Endometrial microvascular endothelial cells (primary cell): ENCODE measurements around the gene DNAJC30. TPM values are rescaled to one million over a fixed set of nuclear protein-coding genes. Genes with fewer than 3 reads are reported as not detected.
"Not testable (repeated sequence)": the region's sequence is repeated elsewhere in the genome, so short reads cannot be mapped to it uniquely, and the experiment has no call there.

Source experiments
- in situ Hi-C: cut with HindIII; loops from 2 replicates; pipeline ENCODE4 v1.10.0; 2017; ENCODE audit warnings: low sequenced_read_pairs, low pct_unique_long_range_greater_than_20kb; ENCODE audit errors: inconsistent ontology term
- total RNA-seq: library from RNA; depleted of rRNA; stranded (reverse); fragments of >200 nt; gene quantifications from one replicate; pipeline ENCODE4 v1.2.3, GENCODE V29; 2015; ENCODE audit errors: inconsistent ontology term

DNAJC30 gene
- 5.0 TPM for total RNA-seq

- in situ Hi-C loops, result no loop called here
These were observed at the start of gene DNAJC30, which contains the start of gene BUD23 for GRCh38 chr7:73683056-73683787. Gene DNAJC30 (minus strand): TSS chr7:73683453. CDS start chr7:73683423, 30 bp downstream. Gene BUD23 (plus strand): TSS chr7:73683597. CDS start chr7:73683626, 29 bp downstream.

- in situ Hi-C loops, result no loop called here
These were observed 49.1 kb upstream of the DNAJC30 start for GRCh38 chr7:73732397-73732796.

GRCh38 chr7:73730485-73730884 lies 47.2 kb upstream of the DNAJC30 start:
- in situ Hi-C loops, result no loop called here

- in situ Hi-C loops, result no loop called here
These were observed 45.3 kb upstream of the DNAJC30 start for GRCh38 chr7:73728551-73728950.

GRCh38 chr7:73727952-73728351 lies 44.7 kb upstream of the DNAJC30 start:
- in situ Hi-C loops, result no loop called here

GRCh38 chr7:73726083-73726466 lies 42.8 kb upstream of the DNAJC30 start:
- in situ Hi-C loops, result no loop called here

- in situ Hi-C loops, result no loop called here
These were observed 40.6 kb upstream of the DNAJC30 start for GRCh38 chr7:73723813-73724212.

GRCh38 chr7:73722785-73723184 lies 39.5 kb upstream of the DNAJC30 start:
- in situ Hi-C loops, result no loop called here

- in situ Hi-C loops, result not testable (repeated sequence)
These were observed 38.9 kb upstream of the DNAJC30 start for GRCh38 chr7:73722182-73722581.

GRCh38 chr7:73721377-73721817 lies 38.1 kb upstream of the DNAJC30 start:
- in situ Hi-C loops, result no loop called here

- in situ Hi-C loops, result not testable (repeated sequence)
These were observed 37.2 kb upstream of the DNAJC30 start for GRCh38 chr7:73720443-73720842.

GRCh38 chr7:73719806-73720169 lies 36.5 kb upstream of the DNAJC30 start:
- in situ Hi-C loops, result no loop called here

- in situ Hi-C loops, result no loop called here
These were observed 35.9 kb upstream of the DNAJC30 start, which contains the start of gene STX1A for GRCh38 chr7:73718905-73719805. Gene STX1A (minus strand): TSS chr7:73719669. CDS start chr7:73719631, 38 bp downstream.

- in situ Hi-C loops, result no loop called here
These were observed 35.2 kb upstream of the DNAJC30 start for GRCh38 chr7:73718438-73718881.

GRCh38 chr7:73717991-73718405 lies 34.7 kb upstream of the DNAJC30 start:
- in situ Hi-C loops, result no loop called here

- in situ Hi-C loops, result no loop called here
These were observed 34.0 kb upstream of the DNAJC30 start for GRCh38 chr7:73717025-73717807.

- in situ Hi-C loops, result no loop called here
These were observed 33.2 kb upstream of the DNAJC30 start for GRCh38 chr7:73716318-73716890.

GRCh38 chr7:73715648-73716317 lies 32.5 kb upstream of the DNAJC30 start:
- in situ Hi-C loops, result no loop called here
